ENCODE measurements around the gene VKORC1. TPM values are rescaled to one million over a fixed set of nuclear protein-coding genes. Genes with fewer than 3 reads are reported as not detected.

The VKORC1 gene
- total RNA-seq, 2 donors from 2014 or later: 39.5 to 50.3 TPM

DNA sequence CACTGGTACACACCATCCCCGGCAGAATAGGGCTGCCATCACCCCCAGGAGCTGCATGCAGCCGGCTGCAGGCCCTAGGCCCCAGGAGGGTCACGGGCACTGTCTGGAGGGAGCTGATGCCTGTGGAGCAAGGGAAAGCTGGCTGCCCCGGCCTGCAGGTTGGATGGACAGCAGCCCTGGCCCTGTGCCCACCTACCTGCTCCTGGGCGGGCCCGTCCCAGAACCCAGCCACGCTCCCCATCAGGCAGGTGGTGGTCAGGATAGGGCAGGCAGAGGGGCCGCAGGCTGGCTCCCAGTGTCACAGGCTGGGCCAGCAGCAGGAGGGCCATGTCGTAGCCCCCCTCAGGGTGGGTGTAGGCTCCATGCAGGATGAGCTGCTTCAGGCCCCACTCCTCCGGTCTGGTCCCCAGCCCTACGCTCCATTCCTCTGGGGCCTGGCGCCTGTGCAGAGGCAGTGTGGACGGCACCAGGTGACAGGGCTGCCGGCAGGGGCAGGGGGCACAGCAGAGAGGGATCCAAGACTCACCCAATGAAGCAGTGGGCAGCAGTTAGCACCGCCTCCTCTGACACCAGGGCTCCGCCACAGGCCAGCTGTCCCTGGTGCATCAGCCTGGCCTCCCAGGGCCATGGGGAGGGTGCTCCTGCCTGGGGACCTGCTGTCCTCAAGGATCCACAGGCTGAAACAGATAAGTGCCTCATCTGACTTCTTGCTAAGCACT, 9.9 kb downstream of the VKORC1 start:
- no peaks in the 10 kb centered on the region for H3K4me1 ChIP-seq
- H3K27me3 ChIP-seq: no peaks in the 10 kb centered on the region
- H3K9me3 ChIP-seq: no peaks in the 10 kb centered on the region
- intact Hi-C loops (cut with DNase I): no loop called here
- no peaks in the 10 kb centered on the region for H3K36me3 ChIP-seq
- no peak overlapping the region for H3K27ac ChIP-seq
- no peak overlapping the region for H3K9ac ChIP-seq (ENCODE audit: low read depth in 2 of 2, low read length in 2 of 2)
- DNase-seq: no peak
- no peak overlapping the region for H3K4me3 ChIP-seq
- TF ChIP-seq, protein P1, sequence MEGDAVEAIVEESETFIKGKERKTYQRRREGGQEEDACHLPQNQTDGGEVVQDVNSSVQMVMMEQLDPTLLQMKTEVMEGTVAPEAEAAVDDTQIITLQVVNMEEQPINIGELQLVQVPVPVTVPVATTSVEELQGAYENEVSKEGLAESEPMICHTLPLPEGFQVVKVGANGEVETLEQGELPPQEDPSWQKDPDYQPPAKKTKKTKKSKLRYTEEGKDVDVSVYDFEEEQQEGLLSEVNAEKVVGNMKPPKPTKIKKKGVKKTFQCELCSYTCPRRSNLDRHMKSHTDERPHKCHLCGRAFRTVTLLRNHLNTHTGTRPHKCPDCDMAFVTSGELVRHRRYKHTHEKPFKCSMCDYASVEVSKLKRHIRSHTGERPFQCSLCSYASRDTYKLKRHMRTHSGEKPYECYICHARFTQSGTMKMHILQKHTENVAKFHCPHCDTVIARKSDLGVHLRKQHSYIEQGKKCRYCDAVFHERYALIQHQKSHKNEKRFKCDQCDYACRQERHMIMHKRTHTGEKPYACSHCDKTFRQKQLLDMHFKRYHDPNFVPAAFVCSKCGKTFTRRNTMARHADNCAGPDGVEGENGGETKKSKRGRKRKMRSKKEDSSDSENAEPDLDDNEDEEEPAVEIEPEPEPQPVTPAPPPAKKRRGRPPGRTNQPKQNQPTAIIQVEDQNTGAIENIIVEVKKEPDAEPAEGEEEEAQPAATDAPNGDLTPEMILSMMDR (IDR thresholded peaks at IDR 0.05): no peak

DNA sequence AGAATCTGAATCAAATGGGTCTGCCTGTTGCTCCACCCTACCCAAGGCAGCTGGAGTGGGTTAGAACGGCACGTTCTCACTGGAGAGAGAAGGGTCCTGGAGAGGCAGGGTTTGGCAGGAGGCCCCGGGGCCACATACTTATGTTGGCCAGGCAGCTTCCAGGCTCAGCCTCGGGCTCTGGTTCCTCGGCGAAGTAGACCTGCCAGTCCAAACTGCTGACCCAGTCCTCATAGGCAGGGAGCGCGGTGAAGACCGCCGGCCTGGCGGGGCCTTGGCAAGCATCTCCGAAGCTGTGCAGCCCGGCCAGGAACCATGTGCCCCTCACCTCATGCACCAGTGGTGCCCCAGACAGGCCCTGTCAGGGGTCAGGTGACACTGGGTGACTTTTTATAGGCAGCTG, 10.6 kb downstream of the VKORC1 start:
- no peak for DNase-seq
- no peak overlapping the region for H3K9ac ChIP-seq (ENCODE audit: low read depth in 2 of 2, low read length in 2 of 2)
- H3K27me3 ChIP-seq: no peaks in the 10 kb centered on the region
- no peak overlapping the region for H3K27ac ChIP-seq
- H3K4me3 ChIP-seq: no peak overlapping the region
- peaks cover 5% of the 10 kb centered on the region for H3K36me3 ChIP-seq
- no peaks in the 10 kb centered on the region for H3K4me1 ChIP-seq
- no peaks in the 10 kb centered on the region for H3K9me3 ChIP-seq
- TF ChIP-seq, protein P1 (IDR thresholded peaks at IDR 0.05): no peak
- intact Hi-C loops (cut with DNase I): no loop called here

DNA sequence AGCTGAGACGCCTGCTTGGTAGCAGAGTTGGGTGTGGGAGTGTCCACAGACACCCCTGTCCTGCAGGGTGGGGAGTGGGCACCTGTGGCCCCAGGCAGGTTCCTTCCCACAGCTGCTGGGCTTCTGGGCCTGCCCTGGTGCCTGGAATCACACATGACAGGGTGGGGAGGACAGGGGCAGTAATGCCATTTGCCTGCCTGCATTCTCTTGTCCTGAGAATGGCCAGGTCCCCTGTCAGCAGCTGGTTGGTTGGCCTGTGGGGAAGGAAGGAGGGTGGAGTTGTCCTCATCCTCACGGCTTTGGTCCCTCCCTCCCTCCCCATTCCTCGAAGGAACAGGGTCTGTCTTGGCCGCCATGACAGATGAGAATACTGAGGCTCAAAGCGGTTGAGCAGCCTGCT, 11.0 kb downstream of the VKORC1 start:
- TF ChIP-seq, protein P1 (IDR thresholded peaks at IDR 0.05): no peak
- H3K36me3 ChIP-seq: peaks cover 9% of the 10 kb centered on the region

GRCh38 chr16:31083081-31083480, 11.5 kb downstream of the VKORC1 start:
- no peak overlapping the region for H3K27ac ChIP-seq
- intact Hi-C loops (cut with DNase I): no loop called here
- no peak for DNase-seq
- H3K9ac ChIP-seq (ENCODE audit: low read depth in 2 of 2, low read length in 2 of 2): no peak overlapping the region
- H3K4me1 ChIP-seq: no peaks in the 10 kb centered on the region
- H3K36me3 ChIP-seq: peaks cover 12% of the 10 kb centered on the region
- H3K9me3 ChIP-seq: no peaks in the 10 kb centered on the region
- TF ChIP-seq, protein P1 (IDR thresholded peaks at IDR 0.05): no peak
- H3K27me3 ChIP-seq: no peaks in the 10 kb centered on the region
- no peak overlapping the region for H3K4me3 ChIP-seq

More for the DNA sequence above, 11.0 kb downstream of the VKORC1 start:
- H3K4me3 ChIP-seq: no peak overlapping the region
- H3K9me3 ChIP-seq: no peaks in the 10 kb centered on the region
- no peak overlapping the region for H3K9ac ChIP-seq (ENCODE audit: low read depth in 2 of 2, low read length in 2 of 2)
- intact Hi-C loops (cut with DNase I): no loop called here
- DNase-seq: no peak
- H3K27ac ChIP-seq: no peak overlapping the region
- H3K4me1 ChIP-seq: no peaks in the 10 kb centered on the region
- H3K27me3 ChIP-seq: no peaks in the 10 kb centered on the region

- H3K9me3 ChIP-seq: no peaks in the 10 kb centered on the region
- TF ChIP-seq, protein P1 (IDR thresholded peaks at IDR 0.05): no peak
- no peak overlapping the region for H3K9ac ChIP-seq (ENCODE audit: low read depth in 2 of 2, low read length in 2 of 2)
Measured at GRCh38 chr16:31082368-31083045, 12.1 kb downstream of the VKORC1 start.

More at GRCh38 chr16:31082368-31083045, 12.1 kb downstream of the VKORC1 start:
- intact Hi-C loops (cut with DNase I): no loop called here
- H3K27ac ChIP-seq: no peak overlapping the region
- H3K4me3 ChIP-seq: no peak overlapping the region
- no peaks in the 10 kb centered on the region for H3K27me3 ChIP-seq
- peaks cover 12% of the 10 kb centered on the region for H3K36me3 ChIP-seq
- no peak for DNase-seq
- H3K4me1 ChIP-seq: no peaks in the 10 kb centered on the region

All from colonic mucosa (tissue), 4 donors.